ENCODE results near the gene SPACA7.
"Not testable (repeated sequence)": the region's sequence is repeated elsewhere in the genome, so short reads cannot be mapped to it uniquely, and the experiment has no call there.

The SPACA7 gene

GRCh38 chr13:112424098-112424497, 47.9 kb downstream of the SPACA7 start:
- no peak for DNase-seq (ENCODE audit: low spot score)

GRCh38 chr13:112428704-112429103, 52.5 kb downstream of the SPACA7 start:
- no peak for DNase-seq (ENCODE audit: low spot score)

- DNase-seq (ENCODE audit: low spot score): no peak
Measured at GRCh38 chr13:112431734-112432133, 55.6 kb downstream of the SPACA7 start.

- not testable (repeated sequence) for DNase-seq (ENCODE audit: low spot score)
Measured at GRCh38 chr13:112432734-112433133, 56.6 kb downstream of the SPACA7 start.

GRCh38 chr13:112433517-112433916, 57.4 kb downstream of the SPACA7 start:
- DNase-seq (ENCODE audit: low spot score): not testable (repeated sequence)

- no peak for DNase-seq (ENCODE audit: low spot score)
Measured at GRCh38 chr13:112434032-112434431, 57.9 kb downstream of the SPACA7 start.

GRCh38 chr13:112434937-112435523, 58.9 kb downstream of the SPACA7 start:
- DNase-seq (ENCODE audit: low spot score): no peak

- no peak for DNase-seq (ENCODE audit: low spot score)
Measured at GRCh38 chr13:112435973-112436372, 59.8 kb downstream of the SPACA7 start.

GRCh38 chr13:112438094-112438493, 61.9 kb downstream of the SPACA7 start:
- DNase-seq (ENCODE audit: low spot score): no peak

GRCh38 chr13:112438515-112438914, 62.4 kb downstream of the SPACA7 start:
- DNase-seq (ENCODE audit: low spot score): no peak

- no peak for DNase-seq (ENCODE audit: low spot score)
Measured at GRCh38 chr13:112441226-112441625, 65.1 kb downstream of the SPACA7 start.

GRCh38 chr13:112441779-112442310, 65.7 kb downstream of the SPACA7 start:
- DNase-seq (ENCODE audit: low spot score): no peak

- no peak for DNase-seq (ENCODE audit: low spot score)
Measured at GRCh38 chr13:112442483-112443090, 66.4 kb downstream of the SPACA7 start.

GRCh38 chr13:112443191-112443994, 67.2 kb downstream of the SPACA7 start:
- DNase-seq (ENCODE audit: low spot score): no peak

- DNase-seq (ENCODE audit: low spot score): peak; percentile 83
Measured at GRCh38 chr13:112443995-112444311, 67.8 kb downstream of the SPACA7 start.

- no peak for DNase-seq (ENCODE audit: low spot score)
Measured at GRCh38 chr13:112444416-112445399, 68.6 kb downstream of the SPACA7 start.

GRCh38 chr13:112445411-112446271, 69.5 kb downstream of the SPACA7 start:
- no peak for DNase-seq (ENCODE audit: low spot score)

GRCh38 chr13:112446347-112446861, 70.2 kb downstream of the SPACA7 start:
- DNase-seq (ENCODE audit: low spot score): no peak

GRCh38 chr13:112446867-112447266, 70.7 kb downstream of the SPACA7 start:
- DNase-seq (ENCODE audit: low spot score): no peak

- DNase-seq (ENCODE audit: low spot score): no peak
Measured at GRCh38 chr13:112447306-112447705, 71.2 kb downstream of the SPACA7 start.

All from hepatic stellate cell (primary cell).